Upper lobe of right lung (tissue), 1 donor: ENCODE results near the gene HSPA1L. TPM values are rescaled to one million over a fixed set of nuclear protein-coding genes. Genes with fewer than 3 reads are reported as not detected.
A peak's percentile ranks its signal among the peaks of the same experiment; 100 is the strongest.
"Not testable (repeated sequence)": the region's sequence is repeated elsewhere in the genome, so short reads cannot be mapped to it uniquely, and the experiment has no call there.

Source experiments
- ATAC-seq: fragments of 200-7000 bp; cut with Tn5 transposase; one replicate; pipeline ENCODE4 v1.9.1; 2020; ENCODE audit warnings: mild to moderate bottlenecking, moderate library complexity
- DNase-seq: peaks from one replicate; pipeline ENCODE4 v3.0.0-alpha.2; 2020
- H3K27ac ChIP-seq: fragments of 200-600 bp; one replicate; pipeline ENCODE4 v1.8.0; 2022
- H3K27me3 ChIP-seq: fragments of 200-600 bp; one replicate; pipeline ENCODE4 v1.8.0; 2022; ENCODE audit warnings: mild to moderate bottlenecking
- H3K36me3 ChIP-seq: fragments of 200-600 bp; one replicate; pipeline ENCODE4 v1.8.0; 2022
- H3K4me1 ChIP-seq: fragments of 200-600 bp; one replicate; pipeline ENCODE4 v1.8.0; 2022
- H3K4me3 ChIP-seq: fragments of 200-600 bp; one replicate; pipeline ENCODE4 v1.8.0; 2022; ENCODE audit warnings: mild to moderate bottlenecking
- H3K9me3 ChIP-seq: fragments of 200-600 bp; one replicate; pipeline ENCODE4 v1.8.0; 2022
- CTCF ChIP-seq: fragments of 200-600 bp; IDR thresholded peaks from one replicate; pipeline ENCODE4 v1.8.0; 2022; ENCODE audit warnings: antibody characterized with exemption
- intact Hi-C: fragments of 100-400 bp; cut with DNase I; formaldehyde crosslinking; loops from one replicate; pipeline ENCODE4 v1.11.0; 2022
- total RNA-seq: library from RNA; stranded (reverse); fragmentation: NEBNext Ultra II Directional; extraction: Animal tissue kit (Norgen Biotek cat#: 25700); gene quantifications from one replicate; pipeline ENCODE4 v1.2.1, GENCODE V29; 2021
- donor health status: DM: no; HTN: yes; CAD: no; lungs with severe emphysema.

Gene HSPA1L
- total RNA-seq, 1 donor from 2014 or later: 2.0 TPM

GRCh38 chr6:31814677-31815024 lies 432 bp downstream of the HSPA1L start:
- Histone ChIP-seq H3K4me1 (peaks cover 30% of the 10 kb centered on the region), H3K36me3 (no peaks in the 10 kb centered on the region), H3K27ac (peak overlapping the region; percentile 96), H3K27me3 (no peaks in the 10 kb centered on the region), H3K4me3 (peak overlapping the region; percentile 67), H3K9me3 (no peaks in the 10 kb centered on the region)
- TF ChIP-seq CTCF: no peak
- DNase-seq: peak; percentile 95
- peak; percentile 91 for ATAC-seq
- intact Hi-C loops: no loop called here

GRCh38 chr6:31813465-31813849 lies 1.6 kb downstream of the HSPA1L start:
- no peak for ATAC-seq
- TF ChIP-seq CTCF: no peak
- Histone ChIP-seq H3K27ac (peak overlapping the region; percentile 96), H3K36me3 (no peaks in the 10 kb centered on the region), H3K9me3 (no peaks in the 10 kb centered on the region), H3K4me1 (peaks cover 18% of the 10 kb centered on the region), H3K4me3 (peak overlapping the region; percentile 67), H3K27me3 (no peaks in the 10 kb centered on the region)
- DNase-seq: peak; percentile 55
- intact Hi-C loops: no loop called here

GRCh38 chr6:31811645-31812044 lies 3.4 kb downstream of the HSPA1L start:
- Histone ChIP-seq H3K36me3 (no peaks in the 10 kb centered on the region), H3K27ac (no peak overlapping the region), H3K27me3 (no peaks in the 10 kb centered on the region), H3K9me3 (no peaks in the 10 kb centered on the region), H3K4me3 (no peak overlapping the region), H3K4me1 (peaks cover 16% of the 10 kb centered on the region)
- intact Hi-C loops: no loop called here
- no peak for TF ChIP-seq CTCF
- DNase-seq: no peak
- ATAC-seq: no peak

- H3K27ac ChIP-seq, H3K9me3 ChIP-seq, DNase-seq, H3K36me3 ChIP-seq, ATAC-seq, H3K27me3 ChIP-seq, H3K4me3 ChIP-seq, intact Hi-C loops: not testable (repeated sequence)
- H3K4me1 ChIP-seq: peaks cover 20% of the 10 kb centered on the region
Measured at GRCh38 chr6:31808599-31808998, 6.5 kb downstream of the HSPA1L start.

GRCh38 chr6:31806470-31807272 lies 8.4 kb downstream of the HSPA1L start, which contains the start of gene LSM2:
LSM2 (minus strand) TSS chr6:31806966; CDS start chr6:31806757, 209 bp downstream.
- intact Hi-C loops: no loop called here
- H3K4me1 ChIP-seq: peaks cover 13% of the 10 kb centered on the region
- H3K4me3 ChIP-seq: peak within 1 kb of the TSS; percentile 83
- no peaks in the 10 kb centered on the region for H3K9me3 ChIP-seq
- no peaks in the 10 kb centered on the region for H3K27me3 ChIP-seq
- H3K27ac ChIP-seq: peak within 1 kb of the TSS; percentile 90
- TF ChIP-seq CTCF: peak; percentile 34
- H3K36me3 ChIP-seq: peaks cover 12% of the 10 kb centered on the region
- peak; percentile 99 for DNase-seq
- ATAC-seq: peak; percentile 100

- Histone ChIP-seq H3K4me1 (peaks cover 13% of the 10 kb centered on the region), H3K27me3 (no peaks in the 10 kb centered on the region), H3K36me3 (peaks cover 19% of the 10 kb centered on the region), H3K4me3 (peak overlapping the region; percentile 83), H3K27ac (peak overlapping the region; percentile 90), H3K9me3 (no peaks in the 10 kb centered on the region)
- no peak for DNase-seq
- no peak for TF ChIP-seq CTCF
- intact Hi-C loops: no loop called here
- ATAC-seq: no peak
Measured at GRCh38 chr6:31805939-31806469, 9.1 kb downstream of the HSPA1L start.

- Histone ChIP-seq H3K4me1 (peaks cover 12% of the 10 kb centered on the region), H3K36me3 (peaks cover 22% of the 10 kb centered on the region)
- H3K27ac ChIP-seq, H3K9me3 ChIP-seq, intact Hi-C loops, H3K27me3 ChIP-seq, ATAC-seq, H3K4me3 ChIP-seq, DNase-seq: not testable (repeated sequence)
Measured at GRCh38 chr6:31801031-31801927, 13.8 kb downstream of the HSPA1L start.
